HepG2 (cell line): ENCODE results near the gene BICRA. TPM values are rescaled to one million over a fixed set of nuclear protein-coding genes. Genes with fewer than 3 reads are reported as not detected.

Source experiments
- CEBPG ChIP-seq: IDR thresholded peaks from 2 replicates; pipeline ENCODE4 v1.6.1; 2016
- NPAS2 ChIP-seq: sonication (generic); formaldehyde crosslinking; IDR thresholded peaks from 2 replicates; pipeline ENCODE4 v1.8.0; 2022; ENCODE audit warnings: mild to moderate bottlenecking, missing genetic modification reagents, borderline replicate concordance
- TAF1 ChIP-seq: sonication (generic); formaldehyde crosslinking; IDR thresholded peaks from 2 replicates; pipeline ENCODE4 v1.4.0; 2020; ENCODE audit warnings: missing genetic modification reagents
- ZNF230 ChIP-seq: sonication (generic); formaldehyde crosslinking; IDR thresholded peaks from 2 replicates; pipeline ENCODE4 v1.4.0; 2020; ENCODE audit warnings: mild to moderate bottlenecking, missing genetic modification reagents
- ZNF562 ChIP-seq: sonication (generic); formaldehyde crosslinking; IDR thresholded peaks from 2 replicates; pipeline ENCODE4 v1.8.0; 2022; ENCODE audit warnings: missing genetic modification reagents, borderline replicate concordance
- ZNF7 ChIP-seq: IDR thresholded peaks from 2 replicates; pipeline ENCODE4 v1.6.1; 2016; ENCODE audit warnings: missing biosample characterization, missing genetic modification reagents
- polyA plus RNA-seq, 8 experiments: library from polyadenylated mRNA; depleted of rRNA in 3 of 8; stranded (reverse) in 7 of 8; unstranded in 1 of 8; fragments of >200 nt; fragmentation: Illumina TruSeq in 4 of 8; extraction: Trizol in 4 of 8; gene quantifications; 2 replicates each; pipeline versions ENCODE4 v1.2.1 to v1.2.3, GENCODE V29; 2011 to 2016; ENCODE audit warnings: low read depth in 4 of 8, missing spikeins in 1 of 8, mixed read lengths in 1 of 8; ENCODE audit not compliant: insufficient read depth in 1 of 8
- total RNA-seq, 5 experiments: library from RNA; depleted of rRNA; stranded (reverse); fragments of >200 nt; fragmentation: Illumina TruSeq; extraction: Trizol; gene quantifications; 2 replicates each; pipeline ENCODE4 v1.2.3, GENCODE V29; 2016; ENCODE audit warnings: low read depth in 1 of 5
- TF ChIP-seq, protein P1 (sequence below): sonication (generic); formaldehyde crosslinking; IDR thresholded peaks from 2 replicates; pipeline ENCODE4 v1.4.0; 2020; ENCODE audit warnings: mild to moderate bottlenecking, missing genetic modification reagents
- TF ChIP-seq, protein P2 (sequence below): sonication (generic); formaldehyde crosslinking; IDR thresholded peaks from 2 replicates; pipeline ENCODE4 v1.9.0; 2022; ENCODE audit warnings: missing genetic modification reagents, mild to moderate bottlenecking, borderline replicate concordance
- TF ChIP-seq, protein P3 (sequence below): sonication (generic); formaldehyde crosslinking; conservative IDR thresholded peaks from 2 replicates; pipeline ENCODE4 v1.4.0; 2020; ENCODE audit warnings: missing genetic modification reagents
- TF ChIP-seq, protein P4 (sequence below): sonication (generic); formaldehyde crosslinking; IDR thresholded peaks from 2 replicates; pipeline ENCODE4 v1.4.0; 2020; ENCODE audit warnings: low read depth, mild to moderate bottlenecking, missing genetic modification reagents
- TF ChIP-seq, protein P5 (sequence below): sonication (generic); formaldehyde crosslinking; IDR thresholded peaks from 2 replicates; pipeline ENCODE4 v1.4.0; 2020; ENCODE audit warnings: missing genetic modification reagents, borderline replicate concordance

BICRA gene
- total and polyA plus RNA-seq, 2 of the 13 experiments (the other 11 are each of a cell fraction or from before 2014, with no cell fraction given) = 0.55 to 0.71 TPM

DNA sequence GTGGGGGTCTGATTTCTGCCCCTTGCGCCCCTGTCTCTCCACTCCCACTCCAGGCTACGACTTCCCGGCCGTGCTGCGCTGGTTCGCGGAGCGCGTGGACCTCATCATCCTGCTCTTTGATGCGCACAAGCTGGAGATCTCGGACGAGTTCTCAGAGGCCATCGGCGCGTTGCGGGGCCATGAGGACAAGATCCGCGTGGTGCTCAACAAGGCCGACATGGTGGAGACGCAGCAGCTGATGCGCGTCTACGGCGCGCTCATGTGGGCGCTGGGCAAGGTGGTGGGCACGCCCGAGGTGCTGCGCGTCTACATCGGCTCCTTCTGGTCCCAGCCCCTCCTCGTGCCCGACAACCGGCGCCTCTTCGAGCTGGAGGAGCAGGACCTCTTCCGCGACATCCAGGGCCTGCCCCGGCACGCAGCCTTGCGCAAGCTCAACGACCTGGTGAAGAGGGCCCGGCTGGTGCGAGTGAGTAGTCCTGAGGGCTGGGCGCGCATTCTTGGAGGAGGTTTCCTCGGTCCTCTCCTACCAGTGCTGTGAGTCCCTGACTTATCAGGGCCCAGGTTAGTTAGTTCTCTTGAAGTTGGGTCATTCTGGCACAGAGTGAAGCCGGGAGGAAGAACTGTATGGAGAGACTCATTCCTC is 116.9 kb downstream of the BICRA start (continued):
- TF ChIP-seq, protein P1, sequence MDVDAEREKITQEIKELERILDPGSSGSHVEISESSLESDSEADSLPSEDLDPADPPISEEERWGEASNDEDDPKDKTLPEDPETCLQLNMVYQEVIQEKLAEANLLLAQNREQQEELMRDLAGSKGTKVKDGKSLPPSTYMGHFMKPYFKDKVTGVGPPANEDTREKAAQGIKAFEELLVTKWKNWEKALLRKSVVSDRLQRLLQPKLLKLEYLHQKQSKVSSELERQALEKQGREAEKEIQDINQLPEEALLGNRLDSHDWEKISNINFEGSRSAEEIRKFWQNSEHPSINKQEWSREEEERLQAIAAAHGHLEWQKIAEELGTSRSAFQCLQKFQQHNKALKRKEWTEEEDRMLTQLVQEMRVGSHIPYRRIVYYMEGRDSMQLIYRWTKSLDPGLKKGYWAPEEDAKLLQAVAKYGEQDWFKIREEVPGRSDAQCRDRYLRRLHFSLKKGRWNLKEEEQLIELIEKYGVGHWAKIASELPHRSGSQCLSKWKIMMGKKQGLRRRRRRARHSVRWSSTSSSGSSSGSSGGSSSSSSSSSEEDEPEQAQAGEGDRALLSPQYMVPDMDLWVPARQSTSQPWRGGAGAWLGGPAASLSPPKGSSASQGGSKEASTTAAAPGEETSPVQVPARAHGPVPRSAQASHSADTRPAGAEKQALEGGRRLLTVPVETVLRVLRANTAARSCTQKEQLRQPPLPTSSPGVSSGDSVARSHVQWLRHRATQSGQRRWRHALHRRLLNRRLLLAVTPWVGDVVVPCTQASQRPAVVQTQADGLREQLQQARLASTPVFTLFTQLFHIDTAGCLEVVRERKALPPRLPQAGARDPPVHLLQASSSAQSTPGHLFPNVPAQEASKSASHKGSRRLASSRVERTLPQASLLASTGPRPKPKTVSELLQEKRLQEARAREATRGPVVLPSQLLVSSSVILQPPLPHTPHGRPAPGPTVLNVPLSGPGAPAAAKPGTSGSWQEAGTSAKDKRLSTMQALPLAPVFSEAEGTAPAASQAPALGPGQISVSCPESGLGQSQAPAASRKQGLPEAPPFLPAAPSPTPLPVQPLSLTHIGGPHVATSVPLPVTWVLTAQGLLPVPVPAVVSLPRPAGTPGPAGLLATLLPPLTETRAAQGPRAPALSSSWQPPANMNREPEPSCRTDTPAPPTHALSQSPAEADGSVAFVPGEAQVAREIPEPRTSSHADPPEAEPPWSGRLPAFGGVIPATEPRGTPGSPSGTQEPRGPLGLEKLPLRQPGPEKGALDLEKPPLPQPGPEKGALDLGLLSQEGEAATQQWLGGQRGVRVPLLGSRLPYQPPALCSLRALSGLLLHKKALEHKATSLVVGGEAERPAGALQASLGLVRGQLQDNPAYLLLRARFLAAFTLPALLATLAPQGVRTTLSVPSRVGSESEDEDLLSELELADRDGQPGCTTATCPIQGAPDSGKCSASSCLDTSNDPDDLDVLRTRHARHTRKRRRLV (CRISPR knock-in tag) = no peak
- TF ChIP-seq, protein P2, sequence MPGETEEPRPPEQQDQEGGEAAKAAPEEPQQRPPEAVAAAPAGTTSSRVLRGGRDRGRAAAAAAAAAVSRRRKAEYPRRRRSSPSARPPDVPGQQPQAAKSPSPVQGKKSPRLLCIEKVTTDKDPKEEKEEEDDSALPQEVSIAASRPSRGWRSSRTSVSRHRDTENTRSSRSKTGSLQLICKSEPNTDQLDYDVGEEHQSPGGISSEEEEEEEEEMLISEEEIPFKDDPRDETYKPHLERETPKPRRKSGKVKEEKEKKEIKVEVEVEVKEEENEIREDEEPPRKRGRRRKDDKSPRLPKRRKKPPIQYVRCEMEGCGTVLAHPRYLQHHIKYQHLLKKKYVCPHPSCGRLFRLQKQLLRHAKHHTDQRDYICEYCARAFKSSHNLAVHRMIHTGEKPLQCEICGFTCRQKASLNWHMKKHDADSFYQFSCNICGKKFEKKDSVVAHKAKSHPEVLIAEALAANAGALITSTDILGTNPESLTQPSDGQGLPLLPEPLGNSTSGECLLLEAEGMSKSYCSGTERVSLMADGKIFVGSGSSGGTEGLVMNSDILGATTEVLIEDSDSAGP = 0 out of 2 replicates have a peak, but pooled peaks have one; percentile 31
- no peak for TF ChIP-seq ZNF230
- no peak for TF ChIP-seq TAF1
- TF ChIP-seq CEBPG (CRISPR knock-in tag) = peak; percentile 84
- no peak for TF ChIP-seq ZNF562 (CRISPR knock-in tag)
- TF ChIP-seq NPAS2 (CRISPR knock-in tag) = no peak
- TF ChIP-seq, protein P3, sequence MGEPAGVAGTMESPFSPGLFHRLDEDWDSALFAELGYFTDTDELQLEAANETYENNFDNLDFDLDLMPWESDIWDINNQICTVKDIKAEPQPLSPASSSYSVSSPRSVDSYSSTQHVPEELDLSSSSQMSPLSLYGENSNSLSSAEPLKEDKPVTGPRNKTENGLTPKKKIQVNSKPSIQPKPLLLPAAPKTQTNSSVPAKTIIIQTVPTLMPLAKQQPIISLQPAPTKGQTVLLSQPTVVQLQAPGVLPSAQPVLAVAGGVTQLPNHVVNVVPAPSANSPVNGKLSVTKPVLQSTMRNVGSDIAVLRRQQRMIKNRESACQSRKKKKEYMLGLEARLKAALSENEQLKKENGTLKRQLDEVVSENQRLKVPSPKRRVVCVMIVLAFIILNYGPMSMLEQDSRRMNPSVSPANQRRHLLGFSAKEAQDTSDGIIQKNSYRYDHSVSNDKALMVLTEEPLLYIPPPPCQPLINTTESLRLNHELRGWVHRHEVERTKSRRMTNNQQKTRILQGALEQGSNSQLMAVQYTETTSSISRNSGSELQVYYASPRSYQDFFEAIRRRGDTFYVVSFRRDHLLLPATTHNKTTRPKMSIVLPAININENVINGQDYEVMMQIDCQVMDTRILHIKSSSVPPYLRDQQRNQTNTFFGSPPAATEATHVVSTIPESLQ (CRISPR knock-in tag) = no peak
- TF ChIP-seq, protein P4, sequence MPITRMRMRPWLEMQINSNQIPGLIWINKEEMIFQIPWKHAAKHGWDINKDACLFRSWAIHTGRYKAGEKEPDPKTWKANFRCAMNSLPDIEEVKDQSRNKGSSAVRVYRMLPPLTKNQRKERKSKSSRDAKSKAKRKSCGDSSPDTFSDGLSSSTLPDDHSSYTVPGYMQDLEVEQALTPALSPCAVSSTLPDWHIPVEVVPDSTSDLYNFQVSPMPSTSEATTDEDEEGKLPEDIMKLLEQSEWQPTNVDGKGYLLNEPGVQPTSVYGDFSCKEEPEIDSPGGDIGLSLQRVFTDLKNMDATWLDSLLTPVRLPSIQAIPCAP (CRISPR knock-in tag) = no peak
- no peak for TF ChIP-seq ZNF7 (CRISPR knock-in tag)
- TF ChIP-seq, protein P5, sequence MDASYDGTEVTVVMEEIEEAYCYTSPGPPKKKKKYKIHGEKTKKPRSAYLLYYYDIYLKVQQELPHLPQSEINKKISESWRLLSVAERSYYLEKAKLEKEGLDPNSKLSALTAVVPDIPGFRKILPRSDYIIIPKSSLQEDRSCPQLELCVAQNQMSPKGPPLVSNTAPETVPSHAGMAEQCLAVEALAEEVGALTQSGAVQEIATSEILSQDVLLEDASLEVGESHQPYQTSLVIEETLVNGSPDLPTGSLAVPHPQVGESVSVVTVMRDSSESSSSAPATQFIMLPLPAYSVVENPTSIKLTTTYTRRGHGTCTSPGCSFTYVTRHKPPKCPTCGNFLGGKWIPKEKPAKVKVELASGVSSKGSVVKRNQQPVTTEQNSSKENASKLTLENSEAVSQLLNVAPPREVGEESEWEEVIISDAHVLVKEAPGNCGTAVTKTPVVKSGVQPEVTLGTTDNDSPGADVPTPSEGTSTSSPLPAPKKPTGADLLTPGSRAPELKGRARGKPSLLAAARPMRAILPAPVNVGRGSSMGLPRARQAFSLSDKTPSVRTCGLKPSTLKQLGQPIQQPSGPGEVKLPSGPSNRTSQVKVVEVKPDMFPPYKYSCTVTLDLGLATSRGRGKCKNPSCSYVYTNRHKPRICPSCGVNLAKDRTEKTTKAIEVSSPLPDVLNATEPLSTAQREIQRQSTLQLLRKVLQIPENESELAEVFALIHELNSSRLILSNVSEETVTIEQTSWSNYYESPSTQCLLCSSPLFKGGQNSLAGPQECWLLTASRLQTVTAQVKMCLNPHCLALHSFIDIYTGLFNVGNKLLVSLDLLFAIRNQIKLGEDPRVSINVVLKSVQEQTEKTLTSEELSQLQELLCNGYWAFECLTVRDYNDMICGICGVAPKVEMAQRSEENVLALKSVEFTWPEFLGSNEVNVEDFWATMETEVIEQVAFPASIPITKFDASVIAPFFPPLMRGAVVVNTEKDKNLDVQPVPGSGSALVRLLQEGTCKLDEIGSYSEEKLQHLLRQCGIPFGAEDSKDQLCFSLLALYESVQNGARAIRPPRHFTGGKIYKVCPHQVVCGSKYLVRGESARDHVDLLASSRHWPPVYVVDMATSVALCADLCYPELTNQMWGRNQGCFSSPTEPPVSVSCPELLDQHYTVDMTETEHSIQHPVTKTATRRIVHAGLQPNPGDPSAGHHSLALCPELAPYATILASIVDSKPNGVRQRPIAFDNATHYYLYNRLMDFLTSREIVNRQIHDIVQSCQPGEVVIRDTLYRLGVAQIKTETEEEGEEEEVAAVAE (CRISPR knock-in tag) = no peak
